ENCODE measurements around the gene SMPDL3B. TPM values are rescaled to one million over a fixed set of nuclear protein-coding genes. Genes with fewer than 3 reads are reported as not detected.

SMPDL3B gene
- total RNA-seq, 1 experiment from 2014 or later = 51.3 TPM

- no peak overlapping the region for H3K9ac ChIP-seq (ENCODE audit: extremely low read depth, insufficient read length, low read length)
- no peak overlapping the region for H3K27ac ChIP-seq (ENCODE audit: insufficient read length, low read depth, low read length)
- no peak for TF ChIP-seq CTCF (conservative IDR thresholded peaks at IDR 0.05)
- no peak overlapping the region for H4K91ac ChIP-seq (ENCODE audit: insufficient read length, low read depth, low read length)
- H3K79me1 ChIP-seq (ENCODE audit: insufficient read depth, low read depth, low read length, poor library complexity, severe bottlenecking) = no peaks in the 10 kb centered on the region
- WGBS (ENCODE audit: extremely low coverage, insufficient read length, low lambda C conversion rate) = no CpG with 5 or more reads among the region's 3 CpGs
- no peaks in the 10 kb centered on the region for H3K4me1 ChIP-seq (ENCODE audit: insufficient read depth, low read length)
- peaks cover 18 to 80% (median 68%) of the 10 kb centered on the region in 3 experiments; a peak in 6 of 7 replicates for H3K36me3 Mint-ChIP-seq (ENCODE audit: insufficient read depth in 1 of 3, low read depth in 3 of 3)
- no peaks in the 10 kb centered on the region for H3K4me1 Mint-ChIP-seq
- no peak overlapping the region for H3K23ac ChIP-seq (ENCODE audit: insufficient read length, low read depth, low read length)
- H2AK5ac ChIP-seq (ENCODE audit: insufficient read length, low read length) = no peak overlapping the region
- no peaks in the 10 kb centered on the region for H3K79me2 ChIP-seq (ENCODE audit: insufficient read depth, low read length)
- no peak overlapping the region for H3K4me2 ChIP-seq (ENCODE audit: insufficient read depth, insufficient read length, low read length)
- no peak overlapping the region for H2BK20ac ChIP-seq (ENCODE audit: low read depth, low read length, poor library complexity, severe bottlenecking)
- no peak overlapping the region for H4K8ac ChIP-seq (replicated peaks; ENCODE audit: insufficient read length, low read depth, low read length)
- no peak for DNase-seq
- H3T11ph ChIP-seq (ENCODE audit: low read length) = no peak overlapping the region
- no peaks in the 10 kb centered on the region for H3K27me3 ChIP-seq (ENCODE audit: insufficient read depth, low read length)
- H2BK120ac ChIP-seq (ENCODE audit: low read depth, low read length, poor library complexity, severe bottlenecking) = no peak overlapping the region
- no peak overlapping the region for H2BK15ac ChIP-seq (ENCODE audit: low read depth, low read length)
- no peak overlapping the region for H3K4me3 Mint-ChIP-seq
- H3K9me3 Mint-ChIP-seq = no peaks in the 10 kb centered on the region; a peak in 1 of 5 replicates
- no peaks in the 10 kb centered on the region for H3K9me3 ChIP-seq (ENCODE audit: control insufficient read depth, low read depth, low read length)
- H3K27ac Mint-ChIP-seq = no peak overlapping the region
- no peaks in the 10 kb centered on the region for H4K20me1 ChIP-seq (ENCODE audit: control insufficient read depth, insufficient read depth, insufficient read length)
- no peaks in the 10 kb centered on the region for H3K23me2 ChIP-seq (ENCODE audit: insufficient read length, low read depth, low read length, poor library complexity, severe bottlenecking)
- H3K27me3 Mint-ChIP-seq (ENCODE audit: low read depth) = no peaks in the 10 kb centered on the region
- H3K56ac ChIP-seq (ENCODE audit: insufficient read length, low read depth, low read length) = no peak overlapping the region
- no peak overlapping the region for H4K5ac ChIP-seq (ENCODE audit: insufficient read length, low read depth, low read length)
- H2BK5ac ChIP-seq (ENCODE audit: insufficient read length, low read length) = no peak overlapping the region
- H3K14ac ChIP-seq (ENCODE audit: insufficient read depth, low read length) = no peak overlapping the region
- H3K4ac ChIP-seq (ENCODE audit: low read depth, low read length) = no peak overlapping the region
- no peak overlapping the region for H2BK12ac ChIP-seq (ENCODE audit: insufficient read length, low read depth, low read length)
- H3K18ac ChIP-seq (ENCODE audit: insufficient read length, low read depth, low read length) = no peak overlapping the region
- H2AFZ ChIP-seq (ENCODE audit: low read length) = no peak overlapping the region
Measured at GRCh38 chr1:27952147-27952546, 17.3 kb downstream of the SMPDL3B start.
